IMR-90 (cell line): Measurements from ENCODE around the gene FAM184A. TPM values are rescaled to one million over a fixed set of nuclear protein-coding genes. Genes with fewer than 3 reads are reported as not detected.

Experiments
- ATAC-seq: fragments of 200-7000 bp; cut with Tn5 transposase; 2 replicates; pipeline ENCODE4 v1.9.1; 2020; ENCODE audit warnings: low read depth, mild to moderate bottlenecking, moderate library complexity
- BruUV-seq: library from RNA; stranded (reverse); fragments of 400-500 nt; replicated peaks from 2 replicates; lab custom pipeline; 2021; lab: Mats Ljungman, UMichigan
- CTCF ChIA-PET: fragments of 300-600 bp; formaldehyde crosslinking; extraction: SDS; loops from one replicate; lab custom pipeline; 2021; ENCODE audit warnings: antibody characterized with exemption; lab: Yijun Ruan, JAX
- POLR2A ChIA-PET: fragments of 300-600 bp; sonication (Branson Sonifier 250); formaldehyde crosslinking; loops from one replicate; lab custom pipeline; 2022; ENCODE audit warnings: antibody characterized with exemption; ENCODE audit not compliant: unreplicated experiment; lab: Charles Lee
- DNase-seq: peaks from one replicate; pipeline ENCODE4 v3.0.0; 2013
- H2AFZ ChIP-seq: replicated peaks from 2 replicates; pipeline ENCODE3; 2013; ENCODE audit warnings: low read length, mild to moderate bottlenecking; ENCODE audit not compliant: poor library complexity
- H2AK5ac ChIP-seq: 2 replicates; pipeline ENCODE4 v1.6.1; 2013; ENCODE audit warnings: low read depth, low read length, inconsistent platforms
- H2AK9ac ChIP-seq: replicated peaks from 2 replicates; pipeline ENCODE3; 2013; ENCODE audit warnings: mild to moderate bottlenecking, low read depth, low read length, moderate library complexity; ENCODE audit not compliant: poor library complexity
- H2BK120ac ChIP-seq: 2 replicates; pipeline ENCODE4 v1.6.1; 2013; ENCODE audit warnings: low read depth, low read length, inconsistent platforms
- H2BK15ac ChIP-seq: 3 replicates; pipeline ENCODE4 v1.6.1; 2013; ENCODE audit warnings: low read depth, low read length, inconsistent platforms
- H2BK20ac ChIP-seq: 2 replicates; pipeline ENCODE4 v1.6.1; 2013; ENCODE audit warnings: low read depth, mild to moderate bottlenecking, inconsistent platforms, low read length, moderate library complexity
- H2BK5ac ChIP-seq: 2 replicates; pipeline ENCODE4 v1.6.1; 2013; ENCODE audit warnings: mild to moderate bottlenecking, low read depth, low read length, inconsistent platforms; ENCODE audit not compliant: poor library complexity, severe bottlenecking
- H3K14ac ChIP-seq: replicated peaks from 2 replicates; pipeline ENCODE4 v1.6.1; 2013; ENCODE audit warnings: low read depth, low read length, inconsistent platforms
- H3K18ac ChIP-seq: 2 replicates; pipeline ENCODE4 v1.6.1; 2013; ENCODE audit warnings: low read depth, low read length, control low read depth
- H3K23ac ChIP-seq: 2 replicates; pipeline ENCODE4 v1.6.1; 2013; ENCODE audit warnings: low read depth, low read length, inconsistent platforms
- H3K27ac ChIP-seq: 2 replicates; pipeline ENCODE4 v1.5.1; 2013; ENCODE audit warnings: mild to moderate bottlenecking, control low read depth, low read length; ENCODE audit not compliant: insufficient read depth
- H3K27me3 ChIP-seq: 2 replicates; pipeline ENCODE4 v1.6.1; 2013; ENCODE audit warnings: low read length; ENCODE audit not compliant: control insufficient read depth, insufficient read depth
- H3K36me3 ChIP-seq: 2 replicates; pipeline ENCODE4 v1.6.1; 2013; ENCODE audit warnings: low read length, mixed read lengths; ENCODE audit not compliant: control insufficient read depth, insufficient read depth
- H3K4ac ChIP-seq: 2 replicates; pipeline ENCODE4 v1.6.1; 2013; ENCODE audit warnings: low read depth, low read length, inconsistent platforms
- H3K4me1 ChIP-seq: 2 replicates; pipeline ENCODE4 v1.6.1; 2013; ENCODE audit warnings: low read length, mixed read lengths; ENCODE audit not compliant: control insufficient read depth, insufficient read depth
- H3K4me2 ChIP-seq: 2 replicates; pipeline ENCODE4 v1.6.1; 2013; ENCODE audit warnings: low read depth, mild to moderate bottlenecking, control low read depth, low read length, moderate library complexity
- H3K4me3 ChIP-seq: 2 replicates; pipeline ENCODE4 v1.5.1; 2013; ENCODE audit warnings: low read depth, mild to moderate bottlenecking, control low read depth, low read length, moderate library complexity; ENCODE audit not compliant: insufficient read depth
- H3K56ac ChIP-seq: 2 replicates; pipeline ENCODE4 v1.6.1; 2013; ENCODE audit warnings: low read length, inconsistent platforms; ENCODE audit not compliant: insufficient read depth; ENCODE audit errors: extremely low read depth
- H3K79me1 ChIP-seq, 2 experiments: 2 replicates each; pipeline ENCODE4 v1.6.1; 2013; ENCODE audit warnings: low read length in 2 of 2, inconsistent platforms in 1 of 2, low read depth in 1 of 2
- H3K9ac ChIP-seq: 2 replicates; pipeline ENCODE4 v1.6.1; 2013; ENCODE audit warnings: low read depth, low read length, control low read depth
- H3K9me1 ChIP-seq: 2 replicates; pipeline ENCODE4 v1.6.1; 2013; ENCODE audit warnings: low read length, inconsistent platforms; ENCODE audit not compliant: insufficient read depth
- H3K9me3 ChIP-seq: 2 replicates; pipeline ENCODE4 v1.6.1; 2013; ENCODE audit warnings: low read length; ENCODE audit not compliant: control insufficient read depth, insufficient read depth
- H4K20me1 ChIP-seq: 2 replicates; pipeline ENCODE4 v1.6.1; 2013; ENCODE audit warnings: low read length, inconsistent platforms; ENCODE audit not compliant: insufficient read depth
- H4K5ac ChIP-seq: 2 replicates; pipeline ENCODE4 v1.6.1; 2013; ENCODE audit warnings: mild to moderate bottlenecking, low read depth, low read length, control low read depth
- H4K8ac ChIP-seq, 2 experiments: 2 replicates each; pipeline ENCODE4 v1.6.1; 2013; ENCODE audit warnings: low read depth in 2 of 2, low read length in 2 of 2, control low read depth in 1 of 2, inconsistent platforms in 1 of 2
- H4K91ac ChIP-seq: 2 replicates; pipeline ENCODE4 v1.6.1; 2013; ENCODE audit warnings: low read depth, low read length, inconsistent platforms; ENCODE audit not compliant: insufficient read depth
- BHLHE40 ChIP-seq: fragments of 150-350 bp; IDR thresholded peaks from 2 replicates; pipeline ENCODE4 v1.6.1; 2016; ENCODE audit warnings: mild to moderate bottlenecking, low read depth, low read length
- CHD1 ChIP-seq: IDR thresholded peaks from 2 replicates; pipeline ENCODE4 v1.6.1; 2012; ENCODE audit warnings: low read depth, low read length, improper control_type of control experiment
- FOS ChIP-seq: fragments of 150-350 bp; IDR thresholded peaks from 2 replicates; pipeline ENCODE4 v1.6.1; 2016; ENCODE audit warnings: low read depth, low read length
- MAZ ChIP-seq: IDR thresholded peaks from 2 replicates; pipeline ENCODE4 v1.6.1; 2012; ENCODE audit warnings: low read depth, mild to moderate bottlenecking, low read length, improper control_type of control experiment, moderate library complexity, borderline replicate concordance
- MXI1 ChIP-seq: IDR thresholded peaks from 2 replicates; pipeline ENCODE4 v1.6.1; 2012; ENCODE audit warnings: low read depth, mild to moderate bottlenecking, low read length, moderate library complexity, borderline replicate concordance
- NFE2L2 ChIP-seq: fragments of 150-350 bp; IDR thresholded peaks from 2 replicates; pipeline ENCODE4 v1.6.1; 2016; ENCODE audit warnings: low read depth, mild to moderate bottlenecking, low read length
- POLR2A ChIP-seq: IDR thresholded peaks from 2 replicates; pipeline ENCODE4 v1.6.1; 2012; ENCODE audit warnings: mild to moderate bottlenecking, low read depth, low read length
- RAD21 ChIP-seq: IDR thresholded peaks from 2 replicates; pipeline ENCODE4 v1.6.1; 2012; ENCODE audit warnings: low read length, improper control_type of control experiment
- RFX5 ChIP-seq: IDR thresholded peaks from 2 replicates; pipeline ENCODE4 v1.8.0; 2012; ENCODE audit warnings: low read depth, mild to moderate bottlenecking, low read length, moderate library complexity
- SMC3 ChIP-seq: fragments of 150-350 bp; IDR thresholded peaks from 2 replicates; pipeline ENCODE4 v1.6.1; 2016; ENCODE audit warnings: low read depth, mild to moderate bottlenecking, antibody characterized with exemption, low read length, moderate library complexity
- WGBS, 2 experiments: methylation state at CpG; one replicate each; pipeline versions ENCODE4 v1.1.5 to v1.1.7; 2013; ENCODE audit warnings: missing lambda C conversion rate in 2 of 2; ENCODE audit not compliant: insufficient read length in 1 of 2; ENCODE audit errors: extremely low coverage in 2 of 2; 5-methylcytosine and 5-hydroxymethylcytosine counted together
- dilution Hi-C: fragments of 300-500 bp; cut with HindIII; formaldehyde crosslinking; loops from one replicate; pipeline ENCODE4 v1.14.3; 2018; ENCODE audit warnings: low sequenced_read_pairs; ENCODE audit not compliant: unreplicated experiment
- in situ Hi-C: fragments of 300-500 bp; cut with MboI; formaldehyde crosslinking; loops from 3 replicates; pipeline ENCODE4 v1.14.3; 2019; ENCODE audit warnings: low sequenced_read_pairs, inconsistent platforms, mixed read lengths
- intact Hi-C: fragments of 100-400 bp; cut with micrococcal nuclease; formaldehyde crosslinking; loops from 2 replicates; pipeline ENCODE4 v1.10.0; 2022
- polyA plus RNA-seq, 3 experiments: library from polyadenylated mRNA; depleted of rRNA; stranded (reverse); fragments of >200 nt; gene quantifications; 2 replicates each; pipeline ENCODE4 v1.2.3, GENCODE V29; 2012; ENCODE audit warnings: low replicate concordance in 1 of 3
- total RNA-seq: library from RNA; depleted of rRNA; stranded (reverse); fragments of >200 nt; gene quantifications from 2 replicates; pipeline ENCODE4 v1.2.3, GENCODE V29; 2012
- TF ChIP-seq, protein P1 (sequence below): fragments of 150-350 bp; IDR thresholded peaks from 2 replicates; pipeline ENCODE4 v1.6.1; 2017; ENCODE audit warnings: mild to moderate bottlenecking, antibody characterized with exemption, low read length, low read depth
- TF ChIP-seq, protein P2 (sequence below): conservative IDR thresholded peaks from 2 replicates; pipeline ENCODE4 v1.5.1; 2012; ENCODE audit warnings: mild to moderate bottlenecking, low read depth, low read length, improper control_type of control experiment
- TF ChIP-seq, protein P3 (sequence below): fragments of 150-350 bp; IDR thresholded peaks from 2 replicates; pipeline ENCODE4 v1.6.1; 2016; ENCODE audit warnings: low read depth, mild to moderate bottlenecking, low read length, moderate library complexity, borderline replicate concordance

FAM184A gene
- total and polyA plus RNA-seq, 2 of the 4 experiments (the other 2 are of a cell fraction), result 0.03 TPM; not detected in 1

GRCh38 chr6:118912646-118913045, 165.8 kb downstream of the FAM184A start:
- no peak overlapping the region for H3K56ac ChIP-seq
- H2BK120ac ChIP-seq, result no peak overlapping the region
- ChIA-PET POLR2A (no interaction called here), CTCF (interaction anchor here (0.6 to 1.7 kb wide), 3 partner anchors 11 to 40 kb away, joined by 3 to 5 read pairs (median 4); no protein-coding TSS in a partner anchor)
- no peak overlapping the region for H2BK5ac ChIP-seq
- H4K20me1 ChIP-seq, result no peaks in the 10 kb centered on the region
- no peak for ATAC-seq
- no peak overlapping the region for H2AK9ac ChIP-seq
- no peak overlapping the region for H2BK15ac ChIP-seq
- no peak overlapping the region for H3K23ac ChIP-seq
- H3K9me3 ChIP-seq, result no peaks in the 10 kb centered on the region
- no TSS peak for BruUV-seq
- no peak for DNase-seq
- no peak overlapping the region for H3K4me3 ChIP-seq
- no peaks in the 10 kb centered on the region for H3K27me3 ChIP-seq
- H3K4me2 ChIP-seq, result no peak overlapping the region
- peaks cover 2% of the 10 kb centered on the region; the same call in 1 of the 2 replicates for H3K4me1 ChIP-seq
- peaks cover 14% of the 10 kb centered on the region for H3K36me3 ChIP-seq
- dilution Hi-C loops (no loop called here), in situ Hi-C loops (no loop called here), intact Hi-C loops (no loop called here)
- H3K18ac ChIP-seq, result no peak overlapping the region
- TF ChIP-seq RFX5 (no peak), MXI1 (no peak), NFE2L2 (no peak), SMC3 (no peak), CHD1 (no peak), FOS (no peak), BHLHE40 (no peak), POLR2A (no peak), RAD21 (no peak), MAZ (no peak)
- TF ChIP-seq, protein P1, sequence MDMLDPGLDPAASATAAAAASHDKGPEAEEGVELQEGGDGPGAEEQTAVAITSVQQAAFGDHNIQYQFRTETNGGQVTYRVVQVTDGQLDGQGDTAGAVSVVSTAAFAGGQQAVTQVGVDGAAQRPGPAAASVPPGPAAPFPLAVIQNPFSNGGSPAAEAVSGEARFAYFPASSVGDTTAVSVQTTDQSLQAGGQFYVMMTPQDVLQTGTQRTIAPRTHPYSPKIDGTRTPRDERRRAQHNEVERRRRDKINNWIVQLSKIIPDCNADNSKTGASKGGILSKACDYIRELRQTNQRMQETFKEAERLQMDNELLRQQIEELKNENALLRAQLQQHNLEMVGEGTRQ, result no peak
- TF ChIP-seq, protein P2, sequence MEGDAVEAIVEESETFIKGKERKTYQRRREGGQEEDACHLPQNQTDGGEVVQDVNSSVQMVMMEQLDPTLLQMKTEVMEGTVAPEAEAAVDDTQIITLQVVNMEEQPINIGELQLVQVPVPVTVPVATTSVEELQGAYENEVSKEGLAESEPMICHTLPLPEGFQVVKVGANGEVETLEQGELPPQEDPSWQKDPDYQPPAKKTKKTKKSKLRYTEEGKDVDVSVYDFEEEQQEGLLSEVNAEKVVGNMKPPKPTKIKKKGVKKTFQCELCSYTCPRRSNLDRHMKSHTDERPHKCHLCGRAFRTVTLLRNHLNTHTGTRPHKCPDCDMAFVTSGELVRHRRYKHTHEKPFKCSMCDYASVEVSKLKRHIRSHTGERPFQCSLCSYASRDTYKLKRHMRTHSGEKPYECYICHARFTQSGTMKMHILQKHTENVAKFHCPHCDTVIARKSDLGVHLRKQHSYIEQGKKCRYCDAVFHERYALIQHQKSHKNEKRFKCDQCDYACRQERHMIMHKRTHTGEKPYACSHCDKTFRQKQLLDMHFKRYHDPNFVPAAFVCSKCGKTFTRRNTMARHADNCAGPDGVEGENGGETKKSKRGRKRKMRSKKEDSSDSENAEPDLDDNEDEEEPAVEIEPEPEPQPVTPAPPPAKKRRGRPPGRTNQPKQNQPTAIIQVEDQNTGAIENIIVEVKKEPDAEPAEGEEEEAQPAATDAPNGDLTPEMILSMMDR, result no peak
- TF ChIP-seq, protein P3, sequence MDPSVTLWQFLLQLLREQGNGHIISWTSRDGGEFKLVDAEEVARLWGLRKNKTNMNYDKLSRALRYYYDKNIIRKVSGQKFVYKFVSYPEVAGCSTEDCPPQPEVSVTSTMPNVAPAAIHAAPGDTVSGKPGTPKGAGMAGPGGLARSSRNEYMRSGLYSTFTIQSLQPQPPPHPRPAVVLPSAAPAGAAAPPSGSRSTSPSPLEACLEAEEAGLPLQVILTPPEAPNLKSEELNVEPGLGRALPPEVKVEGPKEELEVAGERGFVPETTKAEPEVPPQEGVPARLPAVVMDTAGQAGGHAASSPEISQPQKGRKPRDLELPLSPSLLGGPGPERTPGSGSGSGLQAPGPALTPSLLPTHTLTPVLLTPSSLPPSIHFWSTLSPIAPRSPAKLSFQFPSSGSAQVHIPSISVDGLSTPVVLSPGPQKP, result no peak
- H3K9ac ChIP-seq, result no peak overlapping the region
- no peak overlapping the region for H3K14ac ChIP-seq
- H2AFZ ChIP-seq, result no peak overlapping the region
- no peak overlapping the region for H3K4ac ChIP-seq
- no peak overlapping the region for H4K8ac ChIP-seq
- H4K91ac ChIP-seq, result no peak overlapping the region
- no peak overlapping the region for H2BK20ac ChIP-seq
- WGBS, 2 experiments, result no CpG with 5 or more reads among the region's 5 CpGs
- H4K5ac ChIP-seq, result no peak overlapping the region
- H3K27ac ChIP-seq, result no peak overlapping the region
- no peaks in the 10 kb centered on the region for H3K79me1 ChIP-seq
- H3K9me1 ChIP-seq, result peaks cover 2% of the 10 kb centered on the region; the same call in 1 of the 2 replicates
- no peak overlapping the region for H2AK5ac ChIP-seq
